ENCODE measurements around the gene NPY4R2. TPM values are rescaled to one million over a fixed set of nuclear protein-coding genes. Genes with fewer than 3 reads are reported as not detected.
"Not testable (repeated sequence)": the region's sequence is repeated elsewhere in the genome, so short reads cannot be mapped to it uniquely, and the experiment has no call there.

NPY4R2 gene
- total RNA-seq, 1 donor = not detected

GRCh38 chr10:47892494-47893261, 25.8 kb upstream of the NPY4R2 start:
- not testable (repeated sequence) for H3K4me3 ChIP-seq (ENCODE audit: insufficient read depth, low read length); H3K36me3 ChIP-seq (ENCODE audit: insufficient read depth, low read length); H3K4me1 ChIP-seq (ENCODE audit: insufficient read depth, low read length); H3K4me2 ChIP-seq (ENCODE audit: insufficient read depth, low read length); H3K9me3 ChIP-seq (ENCODE audit: low read depth, low read length); DNase-seq (ENCODE audit: insufficient read length, low spot score, missing footprints); H4K20me1 ChIP-seq (ENCODE audit: insufficient read depth, low read length); H3K27me3 ChIP-seq (ENCODE audit: insufficient read depth, low read length); H2AFZ ChIP-seq (ENCODE audit: low read length); H3K27ac ChIP-seq (ENCODE audit: low read depth, low read length); H3K79me2 ChIP-seq (ENCODE audit: insufficient read depth, low read length)

GRCh38 chr10:47894571-47894970, 23.9 kb upstream of the NPY4R2 start:
- H3K4me3 ChIP-seq (ENCODE audit: insufficient read depth, low read length); H3K4me1 ChIP-seq (ENCODE audit: insufficient read depth, low read length); H3K4me2 ChIP-seq (ENCODE audit: insufficient read depth, low read length); H3K79me2 ChIP-seq (ENCODE audit: insufficient read depth, low read length); DNase-seq (ENCODE audit: insufficient read length, low spot score, missing footprints); H2AFZ ChIP-seq (ENCODE audit: low read length); H3K9me3 ChIP-seq (ENCODE audit: low read depth, low read length); H4K20me1 ChIP-seq (ENCODE audit: insufficient read depth, low read length); H3K36me3 ChIP-seq (ENCODE audit: insufficient read depth, low read length); H3K27ac ChIP-seq (ENCODE audit: low read depth, low read length); H3K27me3 ChIP-seq (ENCODE audit: insufficient read depth, low read length): not testable (repeated sequence)

GRCh38 chr10:47897813-47898212, 20.6 kb upstream of the NPY4R2 start:
- H4K20me1 ChIP-seq (ENCODE audit: insufficient read depth, low read length); H3K27ac ChIP-seq (ENCODE audit: low read depth, low read length); H2AFZ ChIP-seq (ENCODE audit: low read length); H3K36me3 ChIP-seq (ENCODE audit: insufficient read depth, low read length); H3K4me3 ChIP-seq (ENCODE audit: insufficient read depth, low read length); DNase-seq (ENCODE audit: insufficient read length, low spot score, missing footprints); H3K27me3 ChIP-seq (ENCODE audit: insufficient read depth, low read length); H3K4me1 ChIP-seq (ENCODE audit: insufficient read depth, low read length); H3K79me2 ChIP-seq (ENCODE audit: insufficient read depth, low read length); H3K4me2 ChIP-seq (ENCODE audit: insufficient read depth, low read length); H3K9me3 ChIP-seq (ENCODE audit: low read depth, low read length): not testable (repeated sequence)

- H3K79me2 ChIP-seq (ENCODE audit: insufficient read depth, low read length) = not testable (repeated sequence)
Observed at GRCh38 chr10:47909333-47909732, 9.1 kb upstream of the NPY4R2 start.

GRCh38 chr10:47910486-47910885, 8.0 kb upstream of the NPY4R2 start:
- not testable (repeated sequence) for H3K4me1 ChIP-seq (ENCODE audit: insufficient read depth, low read length); H3K27me3 ChIP-seq (ENCODE audit: insufficient read depth, low read length); H4K20me1 ChIP-seq (ENCODE audit: insufficient read depth, low read length); H3K9me3 ChIP-seq (ENCODE audit: low read depth, low read length); H3K27ac ChIP-seq (ENCODE audit: low read depth, low read length); H2AFZ ChIP-seq (ENCODE audit: low read length); H3K79me2 ChIP-seq (ENCODE audit: insufficient read depth, low read length); H3K36me3 ChIP-seq (ENCODE audit: insufficient read depth, low read length); H3K4me2 ChIP-seq (ENCODE audit: insufficient read depth, low read length); H3K4me3 ChIP-seq (ENCODE audit: insufficient read depth, low read length); DNase-seq (ENCODE audit: insufficient read length, low spot score, missing footprints)

More at GRCh38 chr10:47909333-47909732, 9.1 kb upstream of the NPY4R2 start:
- H3K9me3 ChIP-seq (ENCODE audit: low read depth, low read length); H2AFZ ChIP-seq (ENCODE audit: low read length); H3K36me3 ChIP-seq (ENCODE audit: insufficient read depth, low read length); H4K20me1 ChIP-seq (ENCODE audit: insufficient read depth, low read length); H3K27me3 ChIP-seq (ENCODE audit: insufficient read depth, low read length); H3K4me1 ChIP-seq (ENCODE audit: insufficient read depth, low read length); H3K4me2 ChIP-seq (ENCODE audit: insufficient read depth, low read length); H3K27ac ChIP-seq (ENCODE audit: low read depth, low read length); H3K4me3 ChIP-seq (ENCODE audit: insufficient read depth, low read length); DNase-seq (ENCODE audit: insufficient read length, low spot score, missing footprints): not testable (repeated sequence)

GRCh38 chr10:47914052-47914451, 4.4 kb upstream of the NPY4R2 start:
- not testable (repeated sequence) for H4K20me1 ChIP-seq (ENCODE audit: insufficient read depth, low read length); H3K4me2 ChIP-seq (ENCODE audit: insufficient read depth, low read length); H3K9me3 ChIP-seq (ENCODE audit: low read depth, low read length); H3K4me1 ChIP-seq (ENCODE audit: insufficient read depth, low read length); DNase-seq (ENCODE audit: insufficient read length, low spot score, missing footprints); H3K27ac ChIP-seq (ENCODE audit: low read depth, low read length); H2AFZ ChIP-seq (ENCODE audit: low read length); H3K79me2 ChIP-seq (ENCODE audit: insufficient read depth, low read length); H3K4me3 ChIP-seq (ENCODE audit: insufficient read depth, low read length); H3K36me3 ChIP-seq (ENCODE audit: insufficient read depth, low read length); H3K27me3 ChIP-seq (ENCODE audit: insufficient read depth, low read length)

- not testable (repeated sequence) for H3K27ac ChIP-seq (ENCODE audit: low read depth, low read length); H2AFZ ChIP-seq (ENCODE audit: low read length); DNase-seq (ENCODE audit: insufficient read length, low spot score, missing footprints); H3K27me3 ChIP-seq (ENCODE audit: insufficient read depth, low read length); H3K36me3 ChIP-seq (ENCODE audit: insufficient read depth, low read length); H3K4me2 ChIP-seq (ENCODE audit: insufficient read depth, low read length); H3K4me1 ChIP-seq (ENCODE audit: insufficient read depth, low read length); H3K79me2 ChIP-seq (ENCODE audit: insufficient read depth, low read length); H4K20me1 ChIP-seq (ENCODE audit: insufficient read depth, low read length); H3K9me3 ChIP-seq (ENCODE audit: low read depth, low read length); H3K4me3 ChIP-seq (ENCODE audit: insufficient read depth, low read length)
Observed at GRCh38 chr10:47915849-47916548, 2.5 kb upstream of the NPY4R2 start.

- H3K4me1 ChIP-seq (ENCODE audit: insufficient read depth, low read length); H3K9me3 ChIP-seq (ENCODE audit: low read depth, low read length); H3K79me2 ChIP-seq (ENCODE audit: insufficient read depth, low read length); H3K27me3 ChIP-seq (ENCODE audit: insufficient read depth, low read length); DNase-seq (ENCODE audit: insufficient read length, low spot score, missing footprints); H3K4me2 ChIP-seq (ENCODE audit: insufficient read depth, low read length); H4K20me1 ChIP-seq (ENCODE audit: insufficient read depth, low read length); H3K27ac ChIP-seq (ENCODE audit: low read depth, low read length); H3K36me3 ChIP-seq (ENCODE audit: insufficient read depth, low read length); H3K4me3 ChIP-seq (ENCODE audit: insufficient read depth, low read length); H2AFZ ChIP-seq (ENCODE audit: low read length): not testable (repeated sequence)
Observed at GRCh38 chr10:47920610-47921009, 2.1 kb downstream of the NPY4R2 start.

GRCh38 chr10:47922503-47922902, 4.0 kb downstream of the NPY4R2 start:
- not testable (repeated sequence) for H3K79me2 ChIP-seq (ENCODE audit: insufficient read depth, low read length); H4K20me1 ChIP-seq (ENCODE audit: insufficient read depth, low read length); H3K27me3 ChIP-seq (ENCODE audit: insufficient read depth, low read length); H3K4me3 ChIP-seq (ENCODE audit: insufficient read depth, low read length); DNase-seq (ENCODE audit: insufficient read length, low spot score, missing footprints); H3K36me3 ChIP-seq (ENCODE audit: insufficient read depth, low read length); H3K4me2 ChIP-seq (ENCODE audit: insufficient read depth, low read length); H3K4me1 ChIP-seq (ENCODE audit: insufficient read depth, low read length); H3K9me3 ChIP-seq (ENCODE audit: low read depth, low read length); H3K27ac ChIP-seq (ENCODE audit: low read depth, low read length); H2AFZ ChIP-seq (ENCODE audit: low read length)

Data from osteoblast (primary cell).